ENCODE measurements around the gene MAMDC2. TPM values are rescaled to one million over a fixed set of nuclear protein-coding genes. Genes with fewer than 3 reads are reported as not detected.

MAMDC2 gene
- total RNA-seq, 1 experiment from 2014 or later, result 0.26 TPM

- TF ChIP-seq, protein P1, sequence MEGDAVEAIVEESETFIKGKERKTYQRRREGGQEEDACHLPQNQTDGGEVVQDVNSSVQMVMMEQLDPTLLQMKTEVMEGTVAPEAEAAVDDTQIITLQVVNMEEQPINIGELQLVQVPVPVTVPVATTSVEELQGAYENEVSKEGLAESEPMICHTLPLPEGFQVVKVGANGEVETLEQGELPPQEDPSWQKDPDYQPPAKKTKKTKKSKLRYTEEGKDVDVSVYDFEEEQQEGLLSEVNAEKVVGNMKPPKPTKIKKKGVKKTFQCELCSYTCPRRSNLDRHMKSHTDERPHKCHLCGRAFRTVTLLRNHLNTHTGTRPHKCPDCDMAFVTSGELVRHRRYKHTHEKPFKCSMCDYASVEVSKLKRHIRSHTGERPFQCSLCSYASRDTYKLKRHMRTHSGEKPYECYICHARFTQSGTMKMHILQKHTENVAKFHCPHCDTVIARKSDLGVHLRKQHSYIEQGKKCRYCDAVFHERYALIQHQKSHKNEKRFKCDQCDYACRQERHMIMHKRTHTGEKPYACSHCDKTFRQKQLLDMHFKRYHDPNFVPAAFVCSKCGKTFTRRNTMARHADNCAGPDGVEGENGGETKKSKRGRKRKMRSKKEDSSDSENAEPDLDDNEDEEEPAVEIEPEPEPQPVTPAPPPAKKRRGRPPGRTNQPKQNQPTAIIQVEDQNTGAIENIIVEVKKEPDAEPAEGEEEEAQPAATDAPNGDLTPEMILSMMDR (IDR thresholded peaks at IDR 0.05; ENCODE audit: unreplicated experiment), result no peak
- Mint-ChIP-seq H3K36me3 (ENCODE audit: insufficient read depth, unreplicated experiment) (no peaks in the 10 kb centered on the region), H3K9me3 (ENCODE audit: low read depth, unreplicated experiment) (no peaks in the 10 kb centered on the region), H3K27ac (ENCODE audit: unreplicated experiment) (no peak overlapping the region), H3K4me3 (ENCODE audit: low read depth, unreplicated experiment) (no peak overlapping the region), H3K27me3 (ENCODE audit: unreplicated experiment) (no peaks in the 10 kb centered on the region), H3K4me1 (ENCODE audit: low read depth, unreplicated experiment) (no peaks in the 10 kb centered on the region)
- CTCF ChIA-PET, result no interaction called here
- intact Hi-C loops (cut with micrococcal nuclease; ENCODE audit: unreplicated experiment), result no loop called here
- no TSS peak for BruUV-seq (replicated peaks)
- DNase-seq, result no peak
These were observed 86.6 kb downstream of the MAMDC2 start for GRCh38 chr9:70130266-70130665.

DNA sequence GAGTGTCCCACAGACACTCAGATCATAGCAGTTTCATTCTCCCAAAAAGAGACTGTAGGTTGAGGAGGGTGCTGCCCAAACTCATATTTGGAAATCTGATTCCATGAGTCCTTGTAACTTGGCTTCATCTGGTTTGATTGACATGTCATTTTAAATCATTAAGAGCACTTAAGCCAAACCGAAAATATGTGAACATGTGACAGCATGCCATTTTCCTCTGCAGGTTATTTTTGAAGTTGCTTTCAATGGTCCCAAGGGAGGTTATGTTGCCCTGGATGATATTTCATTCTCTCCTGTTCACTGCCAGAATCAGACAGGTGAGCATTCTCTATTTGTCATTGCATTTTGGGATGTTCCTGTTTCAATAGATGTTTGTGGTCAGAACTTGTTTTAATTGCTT, 87.6 kb downstream of the MAMDC2 start:
- no peak for DNase-seq
- H3K27ac Mint-ChIP-seq (ENCODE audit: unreplicated experiment), result no peak overlapping the region
- H3K4me1 Mint-ChIP-seq (ENCODE audit: low read depth, unreplicated experiment), result no peaks in the 10 kb centered on the region
- TF ChIP-seq, protein P1 (IDR thresholded peaks at IDR 0.05; ENCODE audit: unreplicated experiment), result no peak
- CTCF ChIA-PET, result no interaction called here
- no TSS peak for BruUV-seq (replicated peaks)
- no peaks in the 10 kb centered on the region for H3K27me3 Mint-ChIP-seq (ENCODE audit: unreplicated experiment)
- no peaks in the 10 kb centered on the region for H3K36me3 Mint-ChIP-seq (ENCODE audit: insufficient read depth, unreplicated experiment)
- H3K4me3 Mint-ChIP-seq (ENCODE audit: low read depth, unreplicated experiment), result no peak overlapping the region
- H3K9me3 Mint-ChIP-seq (ENCODE audit: low read depth, unreplicated experiment), result no peaks in the 10 kb centered on the region
- intact Hi-C loops (cut with micrococcal nuclease; ENCODE audit: unreplicated experiment), result no loop called here

- no peaks in the 10 kb centered on the region for H3K27me3 Mint-ChIP-seq (ENCODE audit: unreplicated experiment)
- no peak overlapping the region for H3K27ac Mint-ChIP-seq (ENCODE audit: unreplicated experiment)
- no peaks in the 10 kb centered on the region for H3K9me3 Mint-ChIP-seq (ENCODE audit: low read depth, unreplicated experiment)
- CTCF ChIA-PET, result no interaction called here
- intact Hi-C loops (cut with micrococcal nuclease; ENCODE audit: unreplicated experiment), result no loop called here
- TF ChIP-seq, protein P1 (IDR thresholded peaks at IDR 0.05; ENCODE audit: unreplicated experiment), result no peak
- no peaks in the 10 kb centered on the region for H3K36me3 Mint-ChIP-seq (ENCODE audit: insufficient read depth, unreplicated experiment)
- no peak for DNase-seq
- H3K4me1 Mint-ChIP-seq (ENCODE audit: low read depth, unreplicated experiment), result no peaks in the 10 kb centered on the region
- no TSS peak for BruUV-seq (replicated peaks)
- no peak overlapping the region for H3K4me3 Mint-ChIP-seq (ENCODE audit: low read depth, unreplicated experiment)
These were observed 89.9 kb downstream of the MAMDC2 start for GRCh38 chr9:70133253-70134208.

DNA sequence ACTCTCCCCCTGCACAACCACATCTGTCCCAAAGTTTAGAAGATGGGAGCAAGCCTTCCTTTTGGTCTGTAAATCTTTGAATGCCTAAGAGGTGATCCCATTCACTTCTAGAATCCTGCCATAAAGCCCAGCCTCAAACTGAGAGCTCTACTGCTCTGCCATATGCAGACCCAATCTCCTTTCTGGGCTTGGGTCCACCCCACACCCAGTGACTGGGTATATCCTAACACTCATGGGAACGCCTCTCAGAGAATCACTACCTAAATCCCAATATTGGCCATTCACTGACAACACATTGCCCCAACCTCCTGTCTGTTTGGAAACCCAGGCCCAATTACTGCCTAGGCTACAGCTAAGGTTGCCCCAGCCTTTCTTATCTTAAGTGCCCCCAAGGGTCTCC, 90.7 kb downstream of the MAMDC2 start:
- BruUV-seq (replicated peaks), result no TSS peak
- intact Hi-C loops (cut with micrococcal nuclease; ENCODE audit: unreplicated experiment), result no loop called here
- CTCF ChIA-PET, result no interaction called here

More for the DNA sequence above, 90.7 kb downstream of the MAMDC2 start:
- Mint-ChIP-seq H3K4me3 (ENCODE audit: low read depth, unreplicated experiment) (no peak overlapping the region), H3K36me3 (ENCODE audit: insufficient read depth, unreplicated experiment) (no peaks in the 10 kb centered on the region), H3K27ac (ENCODE audit: unreplicated experiment) (no peak overlapping the region), H3K27me3 (ENCODE audit: unreplicated experiment) (no peaks in the 10 kb centered on the region), H3K9me3 (ENCODE audit: low read depth, unreplicated experiment) (no peaks in the 10 kb centered on the region), H3K4me1 (ENCODE audit: low read depth, unreplicated experiment) (no peaks in the 10 kb centered on the region)
- TF ChIP-seq, protein P1 (IDR thresholded peaks at IDR 0.05; ENCODE audit: unreplicated experiment), result no peak
- DNase-seq, result no peak

All from Calu3 (cell line).